ENCODE results near the gene GNAZ. TPM values are rescaled to one million over a fixed set of nuclear protein-coding genes. Genes with fewer than 3 reads are reported as not detected.

The GNAZ gene
- total and polyA plus RNA-seq, 2 of the 8 experiments (the other 6 are each of a cell fraction or from before 2014, with no cell fraction given), result 6.6 to 9.6 TPM

GRCh38 chr22:23166042-23166831 lies 95.9 kb downstream of the GNAZ start (continued):
- TF ChIP-seq SAP30 (IDR thresholded peaks at IDR 0.05; ENCODE audit: insufficient read depth, insufficient replicate concordance, low read length), result no peak
- no peak for TF ChIP-seq SIRT6 (IDR thresholded peaks at IDR 0.05; ENCODE audit: low read length)
- TF ChIP-seq EGR1 (IDR thresholded peaks at IDR 0.05; ENCODE audit: borderline replicate concordance, low read depth, low read length), result no peak
- TF ChIP-seq SRF (IDR thresholded peaks at IDR 0.05; ENCODE audit: low read depth, low read length), result no peak
- no peak for TF ChIP-seq NANOG (IDR thresholded peaks at IDR 0.05; ENCODE audit: insufficient read depth, low read depth, low read length, poor library complexity, severe bottlenecking)
- no peak for TF ChIP-seq ZNF274 (IDR thresholded peaks at IDR 0.05; ENCODE audit: borderline replicate concordance, extremely low read depth, low read length)
- TF ChIP-seq KDM1A (IDR thresholded peaks at IDR 0.05; ENCODE audit: borderline replicate concordance, low read length), result no peak
